ENCODE measurements around the gene FXYD3.

DNA sequence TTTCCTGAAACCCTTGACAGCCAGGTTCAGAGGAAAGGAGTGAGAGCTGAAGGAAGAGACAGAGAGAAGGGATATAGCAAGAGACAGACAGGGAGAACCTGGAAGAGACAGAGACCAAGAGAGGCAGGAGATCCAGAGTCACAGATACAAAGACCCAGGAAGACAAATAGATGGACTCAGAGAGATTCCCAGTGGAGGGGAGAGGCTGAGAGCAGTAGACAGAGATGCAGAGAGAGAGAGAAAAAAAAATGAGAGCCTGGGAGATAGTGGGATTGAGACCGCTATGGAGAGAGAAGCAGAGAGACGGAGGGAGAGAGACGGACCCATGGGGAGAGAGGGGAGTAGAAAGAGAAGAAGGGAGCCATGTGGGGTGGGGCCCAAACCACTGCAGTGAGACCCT, 28.2 kb downstream of the FXYD3 start:
- TF ChIP-seq ELF1 (IDR thresholded peaks at IDR 0.05; ENCODE audit: borderline replicate concordance, low read depth), result no peak
- TF ChIP-seq POLR2A (IDR thresholded peaks at IDR 0.05; ENCODE audit: borderline replicate concordance, extremely low read depth, insufficient read depth, insufficient read length), result no peak
- TF ChIP-seq, protein P1, sequence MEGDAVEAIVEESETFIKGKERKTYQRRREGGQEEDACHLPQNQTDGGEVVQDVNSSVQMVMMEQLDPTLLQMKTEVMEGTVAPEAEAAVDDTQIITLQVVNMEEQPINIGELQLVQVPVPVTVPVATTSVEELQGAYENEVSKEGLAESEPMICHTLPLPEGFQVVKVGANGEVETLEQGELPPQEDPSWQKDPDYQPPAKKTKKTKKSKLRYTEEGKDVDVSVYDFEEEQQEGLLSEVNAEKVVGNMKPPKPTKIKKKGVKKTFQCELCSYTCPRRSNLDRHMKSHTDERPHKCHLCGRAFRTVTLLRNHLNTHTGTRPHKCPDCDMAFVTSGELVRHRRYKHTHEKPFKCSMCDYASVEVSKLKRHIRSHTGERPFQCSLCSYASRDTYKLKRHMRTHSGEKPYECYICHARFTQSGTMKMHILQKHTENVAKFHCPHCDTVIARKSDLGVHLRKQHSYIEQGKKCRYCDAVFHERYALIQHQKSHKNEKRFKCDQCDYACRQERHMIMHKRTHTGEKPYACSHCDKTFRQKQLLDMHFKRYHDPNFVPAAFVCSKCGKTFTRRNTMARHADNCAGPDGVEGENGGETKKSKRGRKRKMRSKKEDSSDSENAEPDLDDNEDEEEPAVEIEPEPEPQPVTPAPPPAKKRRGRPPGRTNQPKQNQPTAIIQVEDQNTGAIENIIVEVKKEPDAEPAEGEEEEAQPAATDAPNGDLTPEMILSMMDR (IDR thresholded peaks at IDR 0.05 in 2 of 3, conservative IDR thresholded peaks at IDR 0.05 in 1 of 3; ENCODE audit: borderline replicate concordance in 1 of 3, insufficient read depth in 1 of 3, low read depth in 2 of 3, low read length in 2 of 3), result no peak
- TF ChIP-seq, protein P2, sequence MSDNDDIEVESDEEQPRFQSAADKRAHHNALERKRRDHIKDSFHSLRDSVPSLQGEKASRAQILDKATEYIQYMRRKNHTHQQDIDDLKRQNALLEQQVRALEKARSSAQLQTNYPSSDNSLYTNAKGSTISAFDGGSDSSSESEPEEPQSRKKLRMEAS (IDR thresholded peaks at IDR 0.05), result no peak
- TF ChIP-seq, protein P3, sequence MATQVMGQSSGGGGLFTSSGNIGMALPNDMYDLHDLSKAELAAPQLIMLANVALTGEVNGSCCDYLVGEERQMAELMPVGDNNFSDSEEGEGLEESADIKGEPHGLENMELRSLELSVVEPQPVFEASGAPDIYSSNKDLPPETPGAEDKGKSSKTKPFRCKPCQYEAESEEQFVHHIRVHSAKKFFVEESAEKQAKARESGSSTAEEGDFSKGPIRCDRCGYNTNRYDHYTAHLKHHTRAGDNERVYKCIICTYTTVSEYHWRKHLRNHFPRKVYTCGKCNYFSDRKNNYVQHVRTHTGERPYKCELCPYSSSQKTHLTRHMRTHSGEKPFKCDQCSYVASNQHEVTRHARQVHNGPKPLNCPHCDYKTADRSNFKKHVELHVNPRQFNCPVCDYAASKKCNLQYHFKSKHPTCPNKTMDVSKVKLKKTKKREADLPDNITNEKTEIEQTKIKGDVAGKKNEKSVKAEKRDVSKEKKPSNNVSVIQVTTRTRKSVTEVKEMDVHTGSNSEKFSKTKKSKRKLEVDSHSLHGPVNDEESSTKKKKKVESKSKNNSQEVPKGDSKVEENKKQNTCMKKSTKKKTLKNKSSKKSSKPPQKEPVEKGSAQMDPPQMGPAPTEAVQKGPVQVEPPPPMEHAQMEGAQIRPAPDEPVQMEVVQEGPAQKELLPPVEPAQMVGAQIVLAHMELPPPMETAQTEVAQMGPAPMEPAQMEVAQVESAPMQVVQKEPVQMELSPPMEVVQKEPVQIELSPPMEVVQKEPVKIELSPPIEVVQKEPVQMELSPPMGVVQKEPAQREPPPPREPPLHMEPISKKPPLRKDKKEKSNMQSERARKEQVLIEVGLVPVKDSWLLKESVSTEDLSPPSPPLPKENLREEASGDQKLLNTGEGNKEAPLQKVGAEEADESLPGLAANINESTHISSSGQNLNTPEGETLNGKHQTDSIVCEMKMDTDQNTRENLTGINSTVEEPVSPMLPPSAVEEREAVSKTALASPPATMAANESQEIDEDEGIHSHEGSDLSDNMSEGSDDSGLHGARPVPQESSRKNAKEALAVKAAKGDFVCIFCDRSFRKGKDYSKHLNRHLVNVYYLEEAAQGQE (IDR thresholded peaks at IDR 0.05; ENCODE audit: low read depth), result no peak
- TF ChIP-seq EZH2phosphoT487 (IDR thresholded peaks at IDR 0.05; ENCODE audit: borderline replicate concordance), result no peak
- TF ChIP-seq, protein P4, sequence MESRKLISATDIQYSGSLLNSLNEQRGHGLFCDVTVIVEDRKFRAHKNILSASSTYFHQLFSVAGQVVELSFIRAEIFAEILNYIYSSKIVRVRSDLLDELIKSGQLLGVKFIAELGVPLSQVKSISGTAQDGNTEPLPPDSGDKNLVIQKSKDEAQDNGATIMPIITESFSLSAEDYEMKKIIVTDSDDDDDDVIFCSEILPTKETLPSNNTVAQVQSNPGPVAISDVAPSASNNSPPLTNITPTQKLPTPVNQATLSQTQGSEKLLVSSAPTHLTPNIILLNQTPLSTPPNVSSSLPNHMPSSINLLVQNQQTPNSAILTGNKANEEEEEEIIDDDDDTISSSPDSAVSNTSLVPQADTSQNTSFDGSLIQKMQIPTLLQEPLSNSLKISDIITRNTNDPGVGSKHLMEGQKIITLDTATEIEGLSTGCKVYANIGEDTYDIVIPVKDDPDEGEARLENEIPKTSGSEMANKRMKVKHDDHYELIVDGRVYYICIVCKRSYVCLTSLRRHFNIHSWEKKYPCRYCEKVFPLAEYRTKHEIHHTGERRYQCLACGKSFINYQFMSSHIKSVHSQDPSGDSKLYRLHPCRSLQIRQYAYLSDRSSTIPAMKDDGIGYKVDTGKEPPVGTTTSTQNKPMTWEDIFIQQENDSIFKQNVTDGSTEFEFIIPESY (IDR thresholded peaks at IDR 0.05; ENCODE audit: extremely low read depth, insufficient replicate concordance, low read length), result no peak
- TF ChIP-seq ZNF274 (IDR thresholded peaks at IDR 0.05; ENCODE audit: low read depth, low read length), result no peak
- TF ChIP-seq EZH2 (IDR thresholded peaks at IDR 0.05), result no peak
- no peak for TF ChIP-seq FOSL1 (IDR thresholded peaks at IDR 0.05; ENCODE audit: low read depth)
- TF ChIP-seq POLR2AphosphoS5 (IDR thresholded peaks at IDR 0.05; ENCODE audit: low read depth, low read length), result no peak
- no peak for TF ChIP-seq JUND (IDR thresholded peaks at IDR 0.05)
- TF ChIP-seq YY1 (IDR thresholded peaks at IDR 0.05; ENCODE audit: extremely low read depth, insufficient replicate concordance, low read depth, low read length), result no peak

All from HCT116 (cell line).